ENCODE data around the gene HADHA. TPM values are rescaled to one million over a fixed set of nuclear protein-coding genes. Genes with fewer than 3 reads are reported as not detected.

The HADHA gene
- total and polyA plus RNA-seq, 7 experiments from 2014 or later, result 83.8 to 150 (median 103) TPM

GRCh38 chr2:26191316-26192159, 52.9 kb downstream of the HADHA start:
- peaks cover 0 to 72% (median 13%) of the 10 kb centered on the region in 3 experiments for H3K36me3 ChIP-seq (ENCODE audit: control insufficient read depth in 2 of 3, insufficient read depth in 3 of 3, low read length in 3 of 3)
- Mint-ChIP-seq H3K4me3 (peak overlapping the region in 1 of 10 donors; percentile 29), H3K36me3 (peaks cover 0 to 36% (median 10%) of the 10 kb centered on the region in 5 donors), H3K4me1 (peaks cover 0 to 8% (median under 1%) of the 10 kb centered on the region in 7 donors), H3K27ac (peak overlapping the region in 2 of 9 donors; percentile 16 to 36), H3K9me3 (peaks cover 0 to 3% (median 0%) of the 10 kb centered on the region in 11 donors), H3K27me3 (no peaks in the 10 kb centered on the region)
- ChIA-PET POLR2A (no interaction called here), CTCF (no interaction called here)
- DNase-seq (no peak), ATAC-seq (no peak)
- H3K9me3 ChIP-seq (ENCODE audit: control insufficient read depth in 2 of 3, low read length in 3 of 3), result no peaks in the 10 kb centered on the region
- no peak overlapping the region for H3K4me3 ChIP-seq (ENCODE audit: low read length)
- no peaks in the 10 kb centered on the region for H3K4me1 ChIP-seq (ENCODE audit: control insufficient read depth in 2 of 2, insufficient read depth in 2 of 2, low read length in 2 of 2)
- H3K27me3 ChIP-seq (ENCODE audit: control insufficient read depth in 2 of 2, insufficient read depth in 2 of 2, low read length in 2 of 2), result no peaks in the 10 kb centered on the region
- intact Hi-C loops (cut with micrococcal nuclease), result no loop called here
- no peak overlapping the region for H3K27ac ChIP-seq (ENCODE audit: low read depth, low read length)

GRCh38 chr2:26190369-26190768, 54.1 kb downstream of the HADHA start:
- Mint-ChIP-seq H3K4me1 (peaks cover 6 to 15% (median 12%) of the 10 kb centered on the region in 7 donors), H3K27me3 (peaks cover 0 to 2% (median 0%) of the 10 kb centered on the region in 5 donors), H3K27ac (no peak overlapping the region), H3K4me3 (no peak overlapping the region), H3K36me3 (peaks cover 0 to 31% (median 9%) of the 10 kb centered on the region in 5 donors), H3K9me3 (peaks cover 0 to 3% (median 0%) of the 10 kb centered on the region in 11 donors)
- POLR2A ChIA-PET, result no interaction called here
- CTCF ChIA-PET, result no interaction called here
- H3K4me3 ChIP-seq (ENCODE audit: low read length), result no peak overlapping the region
- ATAC-seq (no peak), DNase-seq (no peak)
- H3K4me1 ChIP-seq (ENCODE audit: control insufficient read depth in 2 of 2, insufficient read depth in 2 of 2, low read length in 2 of 2), result peaks cover 5 to 6% of the 10 kb centered on the region in 2 donors
- H3K9me3 ChIP-seq (ENCODE audit: control insufficient read depth in 2 of 3, low read length in 3 of 3), result no peaks in the 10 kb centered on the region
- H3K27me3 ChIP-seq (ENCODE audit: control insufficient read depth in 2 of 2, insufficient read depth in 2 of 2, low read length in 2 of 2), result no peaks in the 10 kb centered on the region
- intact Hi-C loops (cut with micrococcal nuclease), result no loop called here
- H3K36me3 ChIP-seq (ENCODE audit: control insufficient read depth in 2 of 3, insufficient read depth in 3 of 3, low read length in 3 of 3), result peaks cover 0 to 60% (median 10%) of the 10 kb centered on the region in 3 experiments
- no peak overlapping the region for H3K27ac ChIP-seq (ENCODE audit: low read depth, low read length)

- Mint-ChIP-seq H3K27ac (peak overlapping the region in 3 of 9 donors; percentile 50 to 85 (median 66)), H3K36me3 (peaks cover 0 to 28% (median 8%) of the 10 kb centered on the region in 5 donors), H3K9me3 (peaks cover 0 to 3% (median 0%) of the 10 kb centered on the region in 11 donors), H3K4me1 (peaks cover 6 to 17% (median 14%) of the 10 kb centered on the region in 7 donors), H3K27me3 (peaks cover 0 to 2% (median 0%) of the 10 kb centered on the region in 5 donors), H3K4me3 (no peak overlapping the region)
- Histone ChIP-seq H3K27ac (ENCODE audit: low read depth, low read length) (no peak overlapping the region), H3K36me3 (ENCODE audit: control insufficient read depth in 2 of 3, insufficient read depth in 3 of 3, low read length in 3 of 3) (peaks cover 0 to 54% (median 6%) of the 10 kb centered on the region in 3 experiments), H3K4me1 (ENCODE audit: control insufficient read depth in 2 of 2, insufficient read depth in 2 of 2, low read length in 2 of 2) (peaks cover 5 to 8% of the 10 kb centered on the region in 2 donors), H3K27me3 (ENCODE audit: control insufficient read depth in 2 of 2, insufficient read depth in 2 of 2, low read length in 2 of 2) (no peaks in the 10 kb centered on the region), H3K9me3 (ENCODE audit: control insufficient read depth in 2 of 3, low read length in 3 of 3) (no peaks in the 10 kb centered on the region), H3K4me3 (ENCODE audit: low read length) (no peak overlapping the region)
- ATAC-seq, result no peak
- POLR2A ChIA-PET, result no interaction called here
- intact Hi-C loops (cut with micrococcal nuclease), result loop anchor here in 1 of 2 donors (10.0 kb wide), 1 partner anchor 575 kb away; the partner anchor contains the start of gene SLC35F6
- CTCF ChIA-PET, result no interaction called here
- peak in 1 of 9 donors; percentile 1 for DNase-seq
Measured at GRCh38 chr2:26189751-26190150, 54.7 kb downstream of the HADHA start.

- no peak overlapping the region for H3K27ac ChIP-seq (ENCODE audit: low read depth, low read length)
Measured at GRCh38 chr2:26189123-26189522, 55.3 kb downstream of the HADHA start.

GRCh38 chr2:26187537-26188104, 56.8 kb downstream of the HADHA start:
- no peak for ATAC-seq
- ChIA-PET POLR2A (no interaction called here), CTCF (no interaction called here)
- Mint-ChIP-seq H3K4me1 (peaks cover 6 to 23% (median 20%) of the 10 kb centered on the region in 7 donors), H3K27ac (peak overlapping the region in 2 of 9 donors; percentile 44 to 48), H3K36me3 (peaks cover 0 to 12% (median 0%) of the 10 kb centered on the region in 5 donors), H3K27me3 (peaks cover 0 to 6% (median 0%) of the 10 kb centered on the region in 5 donors), H3K4me3 (peak overlapping the region in 3 of 10 donors; percentile 29 to 43 (median 30)), H3K9me3 (peaks cover 0 to 3% (median 0%) of the 10 kb centered on the region in 11 donors)
- H3K9me3 ChIP-seq (ENCODE audit: control insufficient read depth in 2 of 3, low read length in 3 of 3), result no peaks in the 10 kb centered on the region
- no peaks in the 10 kb centered on the region for H3K27me3 ChIP-seq (ENCODE audit: control insufficient read depth in 2 of 2, insufficient read depth in 2 of 2, low read length in 2 of 2)
- intact Hi-C loops (cut with micrococcal nuclease), result loop anchor here in 1 of 2 donors (10.0 kb wide), 1 partner anchor 577 kb away; the partner anchor contains the start of gene SLC35F6
- no peak overlapping the region for H3K27ac ChIP-seq (ENCODE audit: low read depth, low read length)
- peaks cover 5 to 8% of the 10 kb centered on the region in 2 donors for H3K4me1 ChIP-seq (ENCODE audit: control insufficient read depth in 2 of 2, insufficient read depth in 2 of 2, low read length in 2 of 2)
- peaks cover 0 to 33% (median 6%) of the 10 kb centered on the region in 3 experiments for H3K36me3 ChIP-seq (ENCODE audit: control insufficient read depth in 2 of 3, insufficient read depth in 3 of 3, low read length in 3 of 3)
- no peak for DNase-seq
- no peak overlapping the region for H3K4me3 ChIP-seq (ENCODE audit: low read length)

More at GRCh38 chr2:26189123-26189522, 55.3 kb downstream of the HADHA start:
- Mint-ChIP-seq H3K27ac (peak overlapping the region in 3 of 9 donors; percentile 50 to 85 (median 66)), H3K4me3 (peak overlapping the region in 1 of 10 donors; percentile 53), H3K27me3 (peaks cover 0 to 2% (median 0%) of the 10 kb centered on the region in 5 donors), H3K4me1 (peaks cover 6 to 17% (median 14%) of the 10 kb centered on the region in 7 donors), H3K9me3 (peaks cover 0 to 3% (median 0%) of the 10 kb centered on the region in 11 donors), H3K36me3 (peaks cover 0 to 22% (median 3%) of the 10 kb centered on the region in 5 donors)
- no peaks in the 10 kb centered on the region for H3K27me3 ChIP-seq (ENCODE audit: control insufficient read depth in 2 of 2, insufficient read depth in 2 of 2, low read length in 2 of 2)
- peaks cover 0 to 48% (median 6%) of the 10 kb centered on the region in 3 experiments for H3K36me3 ChIP-seq (ENCODE audit: control insufficient read depth in 2 of 3, insufficient read depth in 3 of 3, low read length in 3 of 3)
- ChIA-PET POLR2A (no interaction called here), CTCF (no interaction called here)
- no peak overlapping the region for H3K4me3 ChIP-seq (ENCODE audit: low read length)
- no peaks in the 10 kb centered on the region for H3K9me3 ChIP-seq (ENCODE audit: control insufficient read depth in 2 of 3, low read length in 3 of 3)
- no peak for DNase-seq
- intact Hi-C loops (cut with micrococcal nuclease), result loop anchor here in 1 of 2 donors (10.0 kb wide), 1 partner anchor 576 kb away; the partner anchor contains the start of gene SLC35F6
- ATAC-seq, result no peak
- peaks cover 5 to 8% of the 10 kb centered on the region in 2 donors for H3K4me1 ChIP-seq (ENCODE audit: control insufficient read depth in 2 of 2, insufficient read depth in 2 of 2, low read length in 2 of 2)

- Mint-ChIP-seq H3K27me3 (peaks cover 0 to 6% (median 0%) of the 10 kb centered on the region in 5 donors), H3K9me3 (peaks cover 0 to 3% (median 0%) of the 10 kb centered on the region in 11 donors), H3K36me3 (peaks cover 0 to 12% (median 0%) of the 10 kb centered on the region in 5 donors), H3K27ac (peak overlapping the region in 2 of 9 donors; percentile 26 to 68), H3K4me1 (peaks cover 6 to 23% (median 20%) of the 10 kb centered on the region in 7 donors), H3K4me3 (peak overlapping the region in 7 of 10 donors; percentile 26 to 85 (median 48))
- Histone ChIP-seq H3K4me3 (ENCODE audit: low read length) (no peak overlapping the region), H3K36me3 (ENCODE audit: control insufficient read depth in 2 of 3, insufficient read depth in 3 of 3, low read length in 3 of 3) (peaks cover 0 to 28% (median 4%) of the 10 kb centered on the region in 3 experiments), H3K27me3 (ENCODE audit: control insufficient read depth in 2 of 2, insufficient read depth in 2 of 2, low read length in 2 of 2) (no peaks in the 10 kb centered on the region), H3K4me1 (ENCODE audit: control insufficient read depth in 2 of 2, insufficient read depth in 2 of 2, low read length in 2 of 2) (peaks cover 5 to 8% of the 10 kb centered on the region in 2 donors), H3K27ac (ENCODE audit: low read depth, low read length) (no peak overlapping the region), H3K9me3 (ENCODE audit: control insufficient read depth in 2 of 3, low read length in 3 of 3) (no peaks in the 10 kb centered on the region)
- intact Hi-C loops (cut with micrococcal nuclease), result loop anchor here in 1 of 2 donors (10.0 kb wide), 1 partner anchor 578 kb away; the partner anchor contains the start of gene SLC35F6
- no peak for ATAC-seq
- no peak for DNase-seq
- ChIA-PET CTCF (no interaction called here), POLR2A (no interaction called here)
Measured at GRCh38 chr2:26187114-26187513, 57.3 kb downstream of the HADHA start.

Measured in naive thymus-derived CD4-positive, alpha-beta T cell (primary cell).